H54 (cell line): ENCODE data around the gene GALNT10.
A peak's percentile ranks its signal among the peaks of the same experiment; 100 is the strongest.

Source experiments
- DNase-seq: peaks from one replicate; pipeline ENCODE4 v3.0.0; 2011; ENCODE audit warnings: low spot score, mixed read lengths; ENCODE audit not compliant: insufficient read length
- FAIRE-seq: peaks from 3 replicates; lab custom pipeline; 2011; peaks lifted over from hg19 to GRCh38; lab: Jason Lieb, UNC
- POLR2A ChIP-seq: IDR thresholded peaks from 2 replicates; pipeline ENCODE4 v1.6.1; 2011; ENCODE audit warnings: low read depth, mild to moderate bottlenecking, low read length

GALNT10 gene

DNA sequence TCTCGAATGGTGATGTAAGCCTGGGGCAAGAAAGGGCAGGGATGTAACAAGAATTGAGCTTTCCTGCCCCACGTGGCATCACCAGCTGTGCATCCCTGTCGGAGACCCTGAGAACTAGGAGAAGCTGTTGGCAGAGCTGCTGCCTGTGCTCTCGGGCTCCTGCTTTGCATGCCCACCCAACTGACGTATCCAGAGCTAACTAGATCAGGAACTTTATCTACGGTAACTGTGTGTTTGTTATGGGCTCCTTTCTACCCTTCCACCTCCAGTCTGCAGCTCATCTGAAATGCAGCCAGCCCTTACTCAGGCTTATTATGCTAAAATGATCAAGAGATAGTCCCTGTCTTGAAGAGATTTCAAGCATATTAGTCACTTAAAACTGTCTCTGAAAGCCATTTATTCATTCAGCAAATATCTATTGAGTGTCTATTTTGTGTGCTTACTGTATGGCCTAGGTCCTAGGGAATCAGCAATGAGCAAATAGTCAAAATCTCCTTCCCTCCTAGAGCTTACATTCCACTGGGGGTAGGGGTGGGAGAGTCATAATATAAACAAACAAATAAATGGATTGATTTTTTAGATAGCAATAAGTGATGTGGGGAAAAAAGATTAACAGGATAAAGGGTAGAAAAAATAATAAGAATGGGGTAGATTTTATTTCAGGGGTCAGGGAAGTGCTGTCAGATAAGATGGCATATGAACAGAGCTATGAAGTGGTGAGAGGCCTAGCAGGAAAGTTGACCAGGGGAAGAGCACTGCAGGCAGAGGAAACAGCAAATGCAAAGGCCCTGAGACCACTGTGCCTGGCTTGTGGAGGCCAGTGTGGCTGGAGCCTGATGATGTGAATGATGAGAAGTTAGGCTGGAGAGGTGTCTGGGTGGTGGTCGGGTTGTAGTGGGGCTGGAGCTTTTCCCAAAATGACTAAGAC is 118.2 kb downstream of the GALNT10 start:
- no peak for TF ChIP-seq POLR2A
- DNase-seq (peak; percentile 32), FAIRE-seq (peak; percentile 88)

DNA sequence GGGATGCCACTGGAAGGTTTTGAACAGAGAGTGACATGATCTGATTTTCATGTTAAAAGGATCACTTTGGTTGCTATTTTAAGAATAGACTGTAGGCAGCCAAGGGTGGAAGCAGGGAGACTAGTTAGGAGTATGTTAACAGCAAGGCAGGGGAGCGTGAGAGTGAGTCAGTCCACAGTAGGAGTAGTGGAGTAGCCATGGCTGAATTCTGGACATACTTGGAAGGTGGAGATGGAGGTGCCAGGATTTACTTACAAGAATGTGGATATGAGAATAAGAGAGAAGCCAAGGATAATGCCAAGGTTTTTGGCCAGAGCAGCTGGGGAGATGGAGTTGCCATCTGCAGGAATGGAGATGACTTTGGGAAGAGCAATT is 118.8 kb downstream of the GALNT10 start:
- FAIRE-seq: peak; percentile 83

DNA sequence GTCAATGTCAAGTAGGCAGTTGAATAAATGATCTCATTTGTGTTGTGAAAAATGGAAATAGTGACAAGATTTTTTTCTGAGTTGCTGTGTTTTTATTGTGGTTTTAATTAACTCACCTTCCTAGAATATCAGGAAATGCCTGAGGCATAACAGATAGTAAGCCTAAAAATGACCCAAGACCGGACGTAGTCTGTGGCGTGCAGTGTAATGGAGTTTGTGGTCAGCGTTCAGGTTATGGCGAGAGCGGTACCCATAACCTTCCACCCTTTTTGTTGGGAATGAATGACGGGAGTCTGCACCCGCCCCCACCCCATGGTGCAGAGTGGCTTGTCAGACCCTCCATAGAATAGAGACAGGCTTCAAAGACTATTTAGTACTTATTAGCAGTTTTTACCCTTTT is 119.3 kb downstream of the GALNT10 start:
- no peak for DNase-seq
- no peak for FAIRE-seq
- no peak for TF ChIP-seq POLR2A

More for the DNA sequence above, 118.8 kb downstream of the GALNT10 start:
- peak; percentile 26 for DNase-seq
- no peak for TF ChIP-seq POLR2A

DNA sequence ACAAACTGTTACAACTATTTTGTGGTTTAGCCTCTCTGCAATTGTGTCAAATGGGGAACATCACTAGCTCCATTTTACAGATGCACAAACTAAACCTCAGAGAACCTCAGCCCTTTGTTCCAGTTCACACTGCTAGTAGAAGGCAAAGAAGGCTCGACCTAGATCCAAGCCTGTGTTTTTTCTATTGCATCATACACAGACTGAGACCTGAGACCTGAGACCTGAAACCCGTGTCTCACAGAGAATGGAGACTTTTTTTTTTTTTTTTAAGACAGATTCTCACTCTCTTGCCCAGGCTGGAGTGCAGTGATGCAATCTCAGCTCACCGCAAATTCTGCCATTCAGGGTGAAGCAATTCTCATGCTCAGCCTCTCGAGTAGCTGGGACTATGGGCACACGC is 120.8 kb downstream of the GALNT10 start:
- no peak for TF ChIP-seq POLR2A

DNA sequence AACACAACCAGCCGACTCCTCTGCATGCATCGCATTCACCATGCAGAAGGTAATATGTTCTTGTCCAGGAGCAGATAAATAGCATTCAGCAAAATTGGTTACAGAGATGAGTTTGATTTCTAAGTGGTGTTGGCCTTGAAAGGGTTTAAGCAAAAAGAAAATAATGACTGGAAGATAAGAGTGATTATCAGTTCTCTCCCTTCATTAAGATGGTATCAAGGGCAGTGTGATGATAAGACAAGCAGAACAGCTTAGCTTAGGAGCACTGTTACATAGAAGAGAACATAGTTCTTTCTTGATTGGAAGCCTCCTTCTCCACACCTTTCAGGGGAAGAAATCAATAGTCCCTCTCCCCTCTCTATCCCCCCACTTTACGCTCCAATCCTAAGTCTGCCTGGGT is 121.5 kb downstream of the GALNT10 start:
- DNase-seq (no peak), FAIRE-seq (no peak)
- no peak for TF ChIP-seq POLR2A

More for the DNA sequence above, 120.8 kb downstream of the GALNT10 start:
- DNase-seq: no peak
- no peak for FAIRE-seq

GRCh38 chr5:154312576-154312975 is 122.0 kb downstream of the GALNT10 start:
- DNase-seq: no peak
- no peak for FAIRE-seq
- no peak for TF ChIP-seq POLR2A

GRCh38 chr5:154313360-154314017 is 123.0 kb downstream of the GALNT10 start:
- DNase-seq (no peak), FAIRE-seq (no peak)
- no peak for TF ChIP-seq POLR2A

GRCh38 chr5:154315196-154315595 is 124.7 kb downstream of the GALNT10 start:
- no peak for TF ChIP-seq POLR2A
- no peak for FAIRE-seq
- no peak for DNase-seq

- FAIRE-seq: no peak
- TF ChIP-seq POLR2A: no peak
Measured at GRCh38 chr5:154315756-154316155, 125.2 kb downstream of the GALNT10 start.

DNA sequence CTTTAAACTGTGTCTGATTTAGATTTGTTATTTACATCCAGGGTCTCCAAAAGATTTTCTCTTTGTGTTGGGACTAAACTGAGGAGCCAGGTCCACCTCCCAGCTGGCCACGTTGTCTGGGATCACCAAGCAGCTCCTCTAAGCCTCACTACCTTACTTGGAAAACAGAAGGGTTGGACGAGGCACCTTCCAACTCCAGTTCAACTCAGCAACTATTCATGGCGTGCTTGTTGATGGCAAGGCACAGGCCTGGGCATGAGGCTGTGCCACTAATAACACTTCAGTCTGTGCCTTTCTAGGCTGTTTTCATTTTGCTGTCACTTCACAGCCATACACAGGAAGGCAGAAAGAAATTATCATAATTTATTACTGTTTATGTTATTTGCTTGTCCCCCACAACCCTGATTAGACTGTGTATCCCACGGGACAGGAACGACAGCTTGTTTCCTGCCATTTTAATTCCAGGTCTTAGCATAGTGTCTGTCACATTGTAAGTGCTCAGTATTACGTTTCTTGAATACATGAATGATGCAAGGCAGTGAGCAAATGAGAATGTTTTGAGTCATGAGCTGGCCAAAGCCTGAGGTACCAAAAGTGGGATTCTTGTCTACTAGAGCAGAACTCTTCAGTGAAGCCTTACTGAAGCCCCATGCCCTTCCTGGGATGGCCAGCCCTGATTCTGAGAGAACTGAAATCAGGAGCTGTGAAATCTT is 125.8 kb downstream of the GALNT10 start:
- no peak for TF ChIP-seq POLR2A
- FAIRE-seq (no peak), DNase-seq (no peak)

More at GRCh38 chr5:154315756-154316155, 125.2 kb downstream of the GALNT10 start:
- DNase-seq: no peak

DNA sequence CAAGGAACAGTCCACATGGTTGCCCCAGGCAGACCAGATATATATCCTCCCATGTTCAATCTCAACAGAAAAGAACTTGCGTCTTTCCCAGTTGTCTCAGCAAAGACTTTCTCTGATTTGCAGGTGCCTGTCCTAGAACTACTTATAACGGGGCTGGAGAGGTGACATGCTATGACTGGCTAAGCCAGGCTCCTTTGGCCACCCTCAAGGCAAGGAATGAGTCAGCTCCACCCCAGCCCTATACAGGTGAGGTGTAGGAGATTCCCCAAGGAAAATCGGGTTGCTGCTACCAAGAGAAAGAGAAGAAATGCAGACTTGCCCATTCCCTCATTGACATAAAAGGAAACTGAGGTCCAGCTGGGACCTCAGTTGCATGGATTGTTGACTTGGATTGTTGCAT is 127.4 kb downstream of the GALNT10 start:
- DNase-seq (no peak), FAIRE-seq (no peak)
- no peak for TF ChIP-seq POLR2A

GRCh38 chr5:154318691-154319090 is 128.2 kb downstream of the GALNT10 start:
- no peak for TF ChIP-seq POLR2A
- FAIRE-seq (no peak), DNase-seq (no peak)

- FAIRE-seq (no peak), DNase-seq (no peak)
- TF ChIP-seq POLR2A: no peak
Measured at GRCh38 chr5:154319736-154320135, 129.2 kb downstream of the GALNT10 start.
